Measurements from ENCODE around the gene HIBADH. TPM values are rescaled to one million over a fixed set of nuclear protein-coding genes. Genes with fewer than 3 reads are reported as not detected.

HIBADH gene
- total RNA-seq, 1 experiment from 2014 or later = 51.5 TPM

GRCh38 chr7:27526611-27527347 is 135.9 kb downstream of the HIBADH start:
- intact Hi-C loops (cut with micrococcal nuclease) = no loop called here
- Mint-ChIP-seq H3K9me3 (ENCODE audit: unreplicated experiment) (no peaks in the 10 kb centered on the region), H3K4me1 (ENCODE audit: insufficient read depth, unreplicated experiment) (no peaks in the 10 kb centered on the region), H3K27me3 (ENCODE audit: insufficient read depth, unreplicated experiment) (no peaks in the 10 kb centered on the region), H3K36me3 (ENCODE audit: insufficient read depth, unreplicated experiment) (peaks cover 62% of the 10 kb centered on the region), H3K4me3 (ENCODE audit: unreplicated experiment) (no peak overlapping the region), H3K27ac (ENCODE audit: low read depth, unreplicated experiment) (no peak overlapping the region)
- DNase-seq (ENCODE audit: unreplicated experiment) = no peak
- no peak for TF ChIP-seq CTCF (IDR thresholded peaks at IDR 0.05; ENCODE audit: unreplicated experiment)
- CTCF ChIA-PET = no interaction called here
- BruUV-seq (replicated peaks) = no TSS peak
- POLR2A ChIA-PET = interaction anchor here (0.7 kb wide), 1 partner anchor 21 kb away, joined by 4 read pairs; no protein-coding TSS in a partner anchor

GRCh38 chr7:27526131-27526530 is 136.6 kb downstream of the HIBADH start:
- Mint-ChIP-seq H3K9me3 (ENCODE audit: unreplicated experiment) (no peaks in the 10 kb centered on the region), H3K27ac (ENCODE audit: low read depth, unreplicated experiment) (no peak overlapping the region), H3K36me3 (ENCODE audit: insufficient read depth, unreplicated experiment) (peaks cover 59% of the 10 kb centered on the region), H3K27me3 (ENCODE audit: insufficient read depth, unreplicated experiment) (no peaks in the 10 kb centered on the region), H3K4me3 (ENCODE audit: unreplicated experiment) (no peak overlapping the region), H3K4me1 (ENCODE audit: insufficient read depth, unreplicated experiment) (no peaks in the 10 kb centered on the region)
- ChIA-PET POLR2A (interaction anchor here (0.7 to 1.0 kb wide), 2 partner anchors 22 to 56 kb away, joined by 3 to 4 read pairs; no protein-coding TSS in a partner anchor), CTCF (interaction anchor here (0.8 kb wide), 1 partner anchor 10 kb away, joined by 3 read pairs; no protein-coding TSS in a partner anchor)
- intact Hi-C loops (cut with micrococcal nuclease) = no loop called here
- BruUV-seq (replicated peaks) = no TSS peak
- DNase-seq (ENCODE audit: unreplicated experiment) = no peak
- no peak for TF ChIP-seq CTCF (IDR thresholded peaks at IDR 0.05; ENCODE audit: unreplicated experiment)

- Mint-ChIP-seq H3K4me3 (ENCODE audit: unreplicated experiment) (no peak overlapping the region), H3K27me3 (ENCODE audit: insufficient read depth, unreplicated experiment) (no peaks in the 10 kb centered on the region), H3K27ac (ENCODE audit: low read depth, unreplicated experiment) (no peak overlapping the region), H3K36me3 (ENCODE audit: insufficient read depth, unreplicated experiment) (peaks cover 35% of the 10 kb centered on the region), H3K4me1 (ENCODE audit: insufficient read depth, unreplicated experiment) (no peaks in the 10 kb centered on the region), H3K9me3 (ENCODE audit: unreplicated experiment) (no peaks in the 10 kb centered on the region)
- intact Hi-C loops (cut with micrococcal nuclease) = no loop called here
- TF ChIP-seq CTCF (IDR thresholded peaks at IDR 0.05; ENCODE audit: unreplicated experiment) = no peak
- POLR2A ChIA-PET = no interaction called here
- CTCF ChIA-PET = no interaction called here
- DNase-seq (ENCODE audit: unreplicated experiment) = no peak
- no TSS peak for BruUV-seq (replicated peaks)
Observed at GRCh38 chr7:27523321-27523720, 139.4 kb downstream of the HIBADH start.

- H3K36me3 Mint-ChIP-seq (ENCODE audit: insufficient read depth, unreplicated experiment) = peaks cover 30% of the 10 kb centered on the region
- no peak for DNase-seq (ENCODE audit: unreplicated experiment)
- ChIA-PET POLR2A (no interaction called here), CTCF (no interaction called here)
- no peak for TF ChIP-seq CTCF (IDR thresholded peaks at IDR 0.05; ENCODE audit: unreplicated experiment)
- no peak overlapping the region for H3K4me3 Mint-ChIP-seq (ENCODE audit: unreplicated experiment)
- H3K27me3 Mint-ChIP-seq (ENCODE audit: insufficient read depth, unreplicated experiment) = no peaks in the 10 kb centered on the region
- no peaks in the 10 kb centered on the region for H3K9me3 Mint-ChIP-seq (ENCODE audit: unreplicated experiment)
- no peaks in the 10 kb centered on the region for H3K4me1 Mint-ChIP-seq (ENCODE audit: insufficient read depth, unreplicated experiment)
- intact Hi-C loops (cut with micrococcal nuclease) = no loop called here
- no peak overlapping the region for H3K27ac Mint-ChIP-seq (ENCODE audit: low read depth, unreplicated experiment)
- BruUV-seq (replicated peaks) = no TSS peak
Observed at GRCh38 chr7:27522566-27522965, 140.1 kb downstream of the HIBADH start.
